Spleen (tissue), 11 donors: ENCODE results near the gene TAF1B. TPM values are rescaled to one million over a fixed set of nuclear protein-coding genes. Genes with fewer than 3 reads are reported as not detected.
"Not testable (repeated sequence)": the region's sequence is repeated elsewhere in the genome, so short reads cannot be mapped to it uniquely, and the experiment has no call there.

Source experiments
- DNase-seq: peaks from one replicate; pipeline ENCODE4 v3.0.0-alpha.2; 2020
- H3K27ac ChIP-seq, 8 donors: fragments of 200-600 bp; sonication (generic) in 7 of 8; 1 replicate in 4 of 8; 2 replicates in 4 of 8; pipeline versions ENCODE4 v1.5.0 to v1.8.0; 2016 to 2021; ENCODE audit warnings: inconsistent platforms in 4 of 8, mild to moderate bottlenecking in 4 of 8, moderate library complexity in 1 of 8
- H3K27me3 ChIP-seq, 7 donors: fragments of 200-600 bp; sonication (generic) in 6 of 7; replicated peaks in 1 of 7; 1 replicate in 4 of 7; 2 replicates in 3 of 7; pipeline versions ENCODE4 v1.5.0 to v1.8.0; 2016 to 2021; ENCODE audit warnings: inconsistent platforms in 3 of 7, mild to moderate bottlenecking in 1 of 7
- H3K36me3 ChIP-seq, 6 donors: fragments of 200-600 bp; sonication (generic) in 5 of 6; 1 replicate in 4 of 6; 2 replicates in 2 of 6; pipeline versions ENCODE4 v1.5.0 to v1.8.0; 2016 to 2021; ENCODE audit warnings: inconsistent platforms in 2 of 6
- H3K4me1 ChIP-seq, 6 donors: fragments of 200-600 bp; sonication (generic) in 5 of 6; 1 replicate in 3 of 6; 2 replicates in 3 of 6; pipeline versions ENCODE4 v1.5.0 to v1.8.0; 2016 to 2021; ENCODE audit warnings: inconsistent platforms in 3 of 6
- H3K4me3 ChIP-seq, 8 donors: fragments of 200-600 bp; sonication (generic) in 7 of 8; 1 replicate in 4 of 8; 2 replicates in 4 of 8; pipeline versions ENCODE4 v1.5.0 to v1.8.0; 2016 to 2021; ENCODE audit warnings: inconsistent platforms in 4 of 8, mild to moderate bottlenecking in 4 of 8, moderate library complexity in 2 of 8
- H3K9me3 ChIP-seq, 8 donors: fragments of 200-600 bp; sonication (generic) in 7 of 8; 1 replicate in 4 of 8; 2 replicates in 4 of 8; pipeline versions ENCODE4 v1.5.0 to v1.8.0; 2016 to 2021; ENCODE audit warnings: inconsistent platforms in 4 of 8
- CTCF ChIP-seq, 11 experiments: fragments of 200-600 bp in 7 of 11; fragments of 450-650 bp in 4 of 11; sonication (generic) in 4 of 11; IDR thresholded peaks in 8 of 11; conservative IDR thresholded peaks in 3 of 11; 1 replicate in 7 of 11; 2 replicates in 4 of 11; pipeline versions ENCODE4 v1.4.0 to v1.8.0; 2016 to 2021; ENCODE audit warnings: antibody characterized with exemption in 11 of 11, inconsistent platforms in 4 of 11, mild to moderate bottlenecking in 1 of 11
- POLR2A ChIP-seq, 3 donors: fragments of 450-650 bp; IDR thresholded peaks; one replicate each; pipeline ENCODE4 v1.5.1; 2017; ENCODE audit warnings: antibody characterized with exemption in 3 of 3, mild to moderate bottlenecking in 1 of 3
- POLR2AphosphoS5 ChIP-seq, 3 donors: sonication (generic); formaldehyde crosslinking; IDR thresholded peaks; one replicate each; pipeline ENCODE4 v1.5.1; 2017; ENCODE audit warnings: antibody characterized with exemption in 3 of 3
- WGBS, 5 donors: extraction: QIAGEN DNeasy Blood & Tissue Kit in 3 of 5; methylation state at CpG; one replicate each; pipeline versions ENCODE4 v1.1.5 to v1.1.7; 2013 to 2018; 5-methylcytosine and 5-hydroxymethylcytosine counted together
- intact Hi-C: fragments of 100-400 bp; cut with DNase I; formaldehyde crosslinking; loops from one replicate; pipeline ENCODE4 v1.15.0; 2023; ENCODE audit warnings: low total_unique reads
- polyA plus RNA-seq, 3 donors: library from polyadenylated mRNA; stranded (reverse); fragments of 200-250 nt; gene quantifications; one replicate each; pipeline ENCODE4 v1.2.1, GENCODE V29; 2013
- total RNA-seq, 7 donors: library from RNA; depleted of rRNA in 3 of 7; stranded (reverse); fragments of >200 nt in 3 of 7; fragmentation: NEBNext Ultra II Directional in 4 of 7; extraction: Animal tissue kit (Norgen Biotek cat#: 25700) in 4 of 7; gene quantifications; one replicate each; pipeline versions ENCODE4 v1.1.0 to v1.2.1, GENCODE V29; 2016 to 2021
- donor health status: healthy with polysubstance abuse.
- donor health status: DM: no; HTN: no; CAD: no; lungs with moderate emphysema.
- donor health status: DM: no; HTN: no; CAD: no.
- donor health status: Bipolar disorder and iron deficiency.
- donor health status: healthy.
- donor health status: DM: no; HTN: no; CAD: no.
- donor health status: DM: yes; HTN: yes; CAD: no.

Gene TAF1B
- total and polyA plus RNA-seq, 10 donors: 3.8 to 26.5 (median 16.7) TPM

- H3K9me3 ChIP-seq: no peaks in the 10 kb centered on the region
- peaks cover 0 to 86% (median 19%) of the 10 kb centered on the region in 6 donors for H3K36me3 ChIP-seq
- no peak overlapping the region for H3K27ac ChIP-seq
- H3K4me1 ChIP-seq: no peaks in the 10 kb centered on the region
- no peak for DNase-seq
- intact Hi-C loops: no loop called here
- no peak overlapping the region for H3K4me3 ChIP-seq
- no peaks in the 10 kb centered on the region for H3K27me3 ChIP-seq
- WGBS, 5 donors: 79 to 85% (median 85%) methylated on average over 9 of the region's 9 CpGs
- TF ChIP-seq CTCF (IDR thresholded peaks at IDR 0.05 in 8 of 11, conservative IDR thresholded peaks at IDR 0.05 in 3 of 11) (no peak), POLR2AphosphoS5 (IDR thresholded peaks at IDR 0.05) (no peak), POLR2A (IDR thresholded peaks at IDR 0.05) (no peak)
These were observed 71.3 kb downstream of the TAF1B start for GRCh38 chr2:9914384-9915065.

- H3K4me1 ChIP-seq: no peaks in the 10 kb centered on the region
- WGBS, 5 donors: 45 to 84% (median 62%) methylated on average over 2 of the region's 2 CpGs
- H3K36me3 ChIP-seq: peaks cover 0 to 94% (median 25%) of the 10 kb centered on the region in 6 donors
- no peaks in the 10 kb centered on the region for H3K9me3 ChIP-seq
- no peak for DNase-seq
- TF ChIP-seq CTCF (IDR thresholded peaks at IDR 0.05 in 8 of 11, conservative IDR thresholded peaks at IDR 0.05 in 3 of 11) (no peak), POLR2A (IDR thresholded peaks at IDR 0.05) (no peak), POLR2AphosphoS5 (IDR thresholded peaks at IDR 0.05) (no peak)
- no peaks in the 10 kb centered on the region for H3K27me3 ChIP-seq
- intact Hi-C loops: no loop called here
- H3K27ac ChIP-seq: no peak overlapping the region
- no peak overlapping the region for H3K4me3 ChIP-seq
These were observed 75.0 kb downstream of the TAF1B start for GRCh38 chr2:9918275-9918674.

- TF ChIP-seq CTCF (IDR thresholded peaks at IDR 0.05 in 8 of 11, conservative IDR thresholded peaks at IDR 0.05 in 3 of 11) (no peak), POLR2A (IDR thresholded peaks at IDR 0.05) (no peak), POLR2AphosphoS5 (IDR thresholded peaks at IDR 0.05) (no peak)
- H3K27me3 ChIP-seq: no peaks in the 10 kb centered on the region
- H3K36me3 ChIP-seq: peaks cover 0 to 94% (median 16%) of the 10 kb centered on the region in 6 donors
- no peak overlapping the region for H3K4me3 ChIP-seq
- no peak for DNase-seq
- no peaks in the 10 kb centered on the region for H3K9me3 ChIP-seq
- intact Hi-C loops: no loop called here
- no peaks in the 10 kb centered on the region for H3K4me1 ChIP-seq
- 62 to 94% (median 92%) methylated on average over 3 of the region's 3 CpGs for WGBS, 5 donors
- no peak overlapping the region for H3K27ac ChIP-seq
These were observed 76.2 kb downstream of the TAF1B start for GRCh38 chr2:9919512-9919911.

- H3K27me3 ChIP-seq, H3K27ac ChIP-seq, H3K4me1 ChIP-seq, H3K4me3 ChIP-seq, DNase-seq, H3K9me3 ChIP-seq, intact Hi-C loops: not testable (repeated sequence)
- WGBS, 5 donors: 75 to 100% (median 90%) methylated on average over 2 of the region's 2 CpGs
- peaks cover 0 to 64% (median 4%) of the 10 kb centered on the region in 6 donors for H3K36me3 ChIP-seq
These were observed 83.7 kb downstream of the TAF1B start for GRCh38 chr2:9927020-9927419.
